ENCODE data around the gene BRINP3.

Gene BRINP3

DNA sequence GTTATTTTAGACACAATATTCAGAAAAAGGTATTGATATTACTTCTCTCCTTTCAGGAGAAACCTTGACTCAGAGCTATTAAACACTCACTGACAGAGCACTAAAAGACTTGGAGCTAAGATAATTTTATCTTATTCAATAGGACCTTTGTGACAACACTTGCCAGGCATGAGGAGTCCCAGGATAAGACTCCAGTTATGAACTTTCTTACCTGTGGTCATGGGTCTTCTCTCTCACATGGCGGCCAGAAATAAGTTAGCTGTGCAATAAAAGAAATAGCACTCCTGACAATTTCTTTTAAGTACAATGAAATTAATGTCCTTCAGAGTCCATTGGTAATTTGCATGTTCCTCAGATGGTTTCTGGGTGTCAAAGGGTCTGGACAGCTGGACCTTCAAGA is 382.1 kb downstream of the BRINP3 start:
- no peak overlapping the region for H3K27ac ChIP-seq (ENCODE audit: extremely low read depth, low read depth, low read length)
- no peaks in the 10 kb centered on the region for H3K36me3 ChIP-seq (ENCODE audit: control insufficient read depth in 2 of 2, insufficient read depth in 1 of 2, low read length in 2 of 2)
- POLR2A ChIA-PET = no interaction called here
- H3K9me3 ChIP-seq (ENCODE audit: control insufficient read depth, insufficient read depth, low read depth, low read length) = no peaks in the 10 kb centered on the region
- H3K4me3 ChIP-seq (ENCODE audit: low read depth, low read length) = no peak overlapping the region
- CTCF ChIA-PET = no interaction called here
- no peaks in the 10 kb centered on the region for H3K4me1 ChIP-seq (ENCODE audit: control insufficient read depth, insufficient read depth, low read length)
- no peak for TF ChIP-seq ZIC2 (tag by site-specific recombination; IDR thresholded peaks at IDR 0.05)
- no peak for TF ChIP-seq ZNF366 (tag by site-specific recombination; conservative IDR thresholded peaks at IDR 0.05)
- TF ChIP-seq ZNF24 (tag by site-specific recombination; IDR thresholded peaks at IDR 0.05) = no peak
- no peak for TF ChIP-seq ZNF529 (tag by site-specific recombination; IDR thresholded peaks at IDR 0.05; ENCODE audit: insufficient replicate concordance)
- no peak for TF ChIP-seq KLF16 (tag by site-specific recombination; IDR thresholded peaks at IDR 0.05)
- no peak for TF ChIP-seq ZNF324 (tag by site-specific recombination; IDR thresholded peaks at IDR 0.05)

DNA sequence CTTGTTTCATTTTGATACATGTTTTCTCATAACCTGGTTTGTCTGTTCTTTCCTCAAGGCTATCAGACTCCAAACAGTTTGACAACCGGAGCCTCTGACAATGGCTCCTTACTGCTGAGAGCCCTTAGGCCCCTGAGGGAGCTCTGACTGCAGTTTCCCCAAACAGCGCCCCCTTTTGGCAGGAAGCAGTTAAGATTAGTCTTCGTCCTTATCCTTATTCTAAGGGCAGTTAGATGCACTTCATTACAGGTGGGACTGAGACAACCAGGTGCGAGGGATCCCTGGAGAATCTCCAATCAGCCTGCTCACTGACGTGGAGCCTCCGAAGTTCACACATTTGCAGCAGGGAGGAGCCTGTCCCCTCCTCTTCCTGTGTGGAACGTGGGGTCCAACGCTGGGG is 393.1 kb downstream of the BRINP3 start:
- H3K4me3 ChIP-seq (ENCODE audit: low read depth, low read length) = no peak overlapping the region
- no peaks in the 10 kb centered on the region for H3K9me3 ChIP-seq (ENCODE audit: control insufficient read depth, insufficient read depth, low read depth, low read length)
- TF ChIP-seq ZNF223 (tag by site-specific recombination; IDR thresholded peaks at IDR 0.05) = no peak
- TF ChIP-seq ZNF658 (tag by site-specific recombination; IDR thresholded peaks at IDR 0.05) = no peak
- TF ChIP-seq ZSCAN23 (tag by site-specific recombination; IDR thresholded peaks at IDR 0.05) = no peak
- TF ChIP-seq, protein P1, sequence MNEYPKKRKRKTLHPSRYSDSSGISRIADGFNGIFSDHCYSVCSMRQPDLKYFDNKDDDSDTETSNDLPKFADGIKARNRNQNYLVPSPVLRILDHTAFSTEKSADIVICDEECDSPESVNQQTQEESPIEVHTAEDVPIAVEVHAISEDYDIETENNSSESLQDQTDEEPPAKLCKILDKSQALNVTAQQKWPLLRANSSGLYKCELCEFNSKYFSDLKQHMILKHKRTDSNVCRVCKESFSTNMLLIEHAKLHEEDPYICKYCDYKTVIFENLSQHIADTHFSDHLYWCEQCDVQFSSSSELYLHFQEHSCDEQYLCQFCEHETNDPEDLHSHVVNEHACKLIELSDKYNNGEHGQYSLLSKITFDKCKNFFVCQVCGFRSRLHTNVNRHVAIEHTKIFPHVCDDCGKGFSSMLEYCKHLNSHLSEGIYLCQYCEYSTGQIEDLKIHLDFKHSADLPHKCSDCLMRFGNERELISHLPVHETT (tag by site-specific recombination; IDR thresholded peaks at IDR 0.05) = no peak
- no peak for TF ChIP-seq BCL11A (tag by site-specific recombination; IDR thresholded peaks at IDR 0.05; ENCODE audit: low read depth)
- H3K36me3 ChIP-seq (ENCODE audit: control insufficient read depth in 2 of 2, insufficient read depth in 1 of 2, low read length in 2 of 2) = no peaks in the 10 kb centered on the region
- no peak overlapping the region for H3K27ac ChIP-seq (ENCODE audit: extremely low read depth, low read depth, low read length)
- ChIA-PET POLR2A (no interaction called here), CTCF (interaction anchor here (0.7 to 1.7 kb wide), 10 partner anchors 8 to 982 kb away, joined by 3 to 6 read pairs (median 3); no protein-coding TSS in a partner anchor)
- H3K4me1 ChIP-seq (ENCODE audit: control insufficient read depth, insufficient read depth, low read length) = no peaks in the 10 kb centered on the region

DNA sequence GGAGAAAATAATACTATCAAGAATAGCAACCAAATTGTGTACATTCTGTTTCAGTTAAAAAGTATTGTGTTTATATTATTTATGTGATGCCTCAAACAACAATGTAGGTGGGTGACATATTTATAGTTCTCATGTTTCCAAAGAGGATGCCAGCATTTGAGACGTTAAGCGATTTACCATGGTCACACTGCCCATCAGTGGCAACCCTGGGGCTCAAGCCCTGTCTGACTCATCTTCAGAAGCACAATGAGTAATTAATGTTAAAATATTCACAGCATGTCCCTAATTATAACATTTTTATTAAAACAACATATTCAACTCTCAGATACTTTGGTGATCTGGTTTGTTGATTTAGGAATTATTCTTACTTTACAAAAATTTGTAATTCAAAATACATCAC is 409.4 kb downstream of the BRINP3 start:
- Histone ChIP-seq H3K36me3 (ENCODE audit: control insufficient read depth in 2 of 2, insufficient read depth in 1 of 2, low read length in 2 of 2) (no peaks in the 10 kb centered on the region), H3K9me3 (ENCODE audit: control insufficient read depth, insufficient read depth, low read depth, low read length) (no peaks in the 10 kb centered on the region), H3K4me3 (ENCODE audit: low read depth, low read length) (no peak overlapping the region), H3K27ac (ENCODE audit: extremely low read depth, low read depth, low read length) (no peak overlapping the region), H3K4me1 (ENCODE audit: control insufficient read depth, insufficient read depth, low read length) (no peaks in the 10 kb centered on the region)
- TF ChIP-seq ZNF561 (tag by site-specific recombination; IDR thresholded peaks at IDR 0.05; ENCODE audit: borderline replicate concordance) (no peak), ZSCAN16 (tag by site-specific recombination; IDR thresholded peaks at IDR 0.05) (no peak), ZNF292 (tag by site-specific recombination; IDR thresholded peaks at IDR 0.05; ENCODE audit: borderline replicate concordance, low read depth) (no peak), ZNF132 (tag by site-specific recombination; IDR thresholded peaks at IDR 0.05; ENCODE audit: borderline replicate concordance) (no peak), ZFP37 (tag by site-specific recombination; IDR thresholded peaks at IDR 0.05) (no peak), ZNF335 (tag by site-specific recombination; conservative IDR thresholded peaks at IDR 0.05) (no peak), REPIN1 (tag by site-specific recombination; IDR thresholded peaks at IDR 0.05; ENCODE audit: low read depth) (no peak)
- TF ChIP-seq, protein P2, sequence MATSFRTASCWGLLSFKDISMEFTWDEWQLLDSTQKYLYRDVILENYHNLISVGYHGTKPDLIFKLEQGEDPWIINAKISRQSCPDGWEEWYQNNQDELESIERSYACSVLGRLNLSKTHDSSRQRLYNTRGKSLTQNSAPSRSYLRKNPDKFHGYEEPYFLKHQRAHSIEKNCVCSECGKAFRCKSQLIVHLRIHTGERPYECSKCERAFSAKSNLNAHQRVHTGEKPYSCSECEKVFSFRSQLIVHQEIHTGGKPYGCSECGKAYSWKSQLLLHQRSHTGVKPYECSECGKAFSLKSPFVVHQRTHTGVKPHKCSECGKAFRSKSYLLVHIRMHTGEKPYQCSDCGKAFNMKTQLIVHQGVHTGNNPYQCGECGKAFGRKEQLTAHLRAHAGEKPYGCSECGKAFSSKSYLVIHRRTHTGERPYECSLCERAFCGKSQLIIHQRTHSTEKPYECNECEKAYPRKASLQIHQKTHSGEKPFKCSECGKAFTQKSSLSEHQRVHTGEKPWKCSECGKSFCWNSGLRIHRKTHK (tag by site-specific recombination; IDR thresholded peaks at IDR 0.05) = no peak
- TF ChIP-seq, protein P3, sequence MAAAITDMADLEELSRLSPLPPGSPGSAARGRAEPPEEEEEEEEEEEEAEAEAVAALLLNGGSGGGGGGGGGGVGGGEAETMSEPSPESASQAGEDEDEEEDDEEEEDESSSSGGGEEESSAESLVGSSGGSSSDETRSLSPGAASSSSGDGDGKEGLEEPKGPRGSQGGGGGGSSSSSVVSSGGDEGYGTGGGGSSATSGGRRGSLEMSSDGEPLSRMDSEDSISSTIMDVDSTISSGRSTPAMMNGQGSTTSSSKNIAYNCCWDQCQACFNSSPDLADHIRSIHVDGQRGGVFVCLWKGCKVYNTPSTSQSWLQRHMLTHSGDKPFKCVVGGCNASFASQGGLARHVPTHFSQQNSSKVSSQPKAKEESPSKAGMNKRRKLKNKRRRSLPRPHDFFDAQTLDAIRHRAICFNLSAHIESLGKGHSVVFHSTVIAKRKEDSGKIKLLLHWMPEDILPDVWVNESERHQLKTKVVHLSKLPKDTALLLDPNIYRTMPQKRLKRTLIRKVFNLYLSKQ (tag by site-specific recombination; IDR thresholded peaks at IDR 0.05; ENCODE audit: borderline replicate concordance) = no peak
- TF ChIP-seq, protein P4, sequence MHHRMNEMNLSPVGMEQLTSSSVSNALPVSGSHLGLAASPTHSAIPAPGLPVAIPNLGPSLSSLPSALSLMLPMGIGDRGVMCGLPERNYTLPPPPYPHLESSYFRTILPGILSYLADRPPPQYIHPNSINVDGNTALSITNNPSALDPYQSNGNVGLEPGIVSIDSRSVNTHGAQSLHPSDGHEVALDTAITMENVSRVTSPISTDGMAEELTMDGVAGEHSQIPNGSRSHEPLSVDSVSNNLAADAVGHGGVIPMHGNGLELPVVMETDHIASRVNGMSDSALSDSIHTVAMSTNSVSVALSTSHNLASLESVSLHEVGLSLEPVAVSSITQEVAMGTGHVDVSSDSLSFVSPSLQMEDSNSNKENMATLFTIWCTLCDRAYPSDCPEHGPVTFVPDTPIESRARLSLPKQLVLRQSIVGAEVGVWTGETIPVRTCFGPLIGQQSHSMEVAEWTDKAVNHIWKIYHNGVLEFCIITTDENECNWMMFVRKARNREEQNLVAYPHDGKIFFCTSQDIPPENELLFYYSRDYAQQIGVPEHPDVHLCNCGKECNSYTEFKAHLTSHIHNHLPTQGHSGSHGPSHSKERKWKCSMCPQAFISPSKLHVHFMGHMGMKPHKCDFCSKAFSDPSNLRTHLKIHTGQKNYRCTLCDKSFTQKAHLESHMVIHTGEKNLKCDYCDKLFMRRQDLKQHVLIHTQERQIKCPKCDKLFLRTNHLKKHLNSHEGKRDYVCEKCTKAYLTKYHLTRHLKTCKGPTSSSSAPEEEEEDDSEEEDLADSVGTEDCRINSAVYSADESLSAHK (tag by site-specific recombination; IDR thresholded peaks at IDR 0.05) = no peak
- ChIA-PET POLR2A (no interaction called here), CTCF (no interaction called here)

Data from HEK293 (cell line).